Neural progenitor cell (in vitro differentiated cells): ENCODE measurements around the gene WDR81. TPM values are rescaled to one million over a fixed set of nuclear protein-coding genes. Genes with fewer than 3 reads are reported as not detected.

Experiments
- DNase-seq: peaks from one replicate; pipeline ENCODE4 v3.0.0-alpha.2; 2016; ENCODE audit warnings: low spot score
- H2AFZ ChIP-seq: fragments of 200-600 bp; sonication (generic); replicated peaks from 2 replicates; pipeline ENCODE4 v1.6.1; 2016; ENCODE audit warnings: antibody characterized with exemption
- H3F3A ChIP-seq: fragments of 200-600 bp; sonication (generic); 2 replicates; pipeline ENCODE4 v1.6.1; 2016; ENCODE audit warnings: antibody characterized with exemption, low read depth
- H3K27ac ChIP-seq: fragments of 200-600 bp; sonication (generic); 2 replicates; pipeline ENCODE4 v1.5.1; 2016; ENCODE audit warnings: mild to moderate bottlenecking
- H3K27me3 ChIP-seq: fragments of 200-600 bp; sonication (generic); 2 replicates; pipeline ENCODE4 v1.6.1; 2016; ENCODE audit warnings: mild to moderate bottlenecking, moderate library complexity
- H3K36me3 ChIP-seq: fragments of 200-600 bp; sonication (generic); 2 replicates; pipeline ENCODE4 v1.5.1; 2016
- H3K4me1 ChIP-seq: fragments of 200-600 bp; sonication (generic); 2 replicates; pipeline ENCODE4 v1.6.1; 2016; ENCODE audit warnings: mixed run types
- H3K4me2 ChIP-seq: fragments of 200-600 bp; sonication (generic); 2 replicates; pipeline ENCODE4 v1.6.1; 2016
- H3K4me3 ChIP-seq: fragments of 200-600 bp; sonication (generic); 2 replicates; pipeline ENCODE4 v1.5.1; 2016
- H3K79me2 ChIP-seq: fragments of 200-600 bp; sonication (generic); 2 replicates; pipeline ENCODE4 v1.6.1; 2016; ENCODE audit warnings: low read depth
- H3K9ac ChIP-seq: fragments of 200-600 bp; sonication (generic); 2 replicates; pipeline ENCODE4 v1.6.1; 2016
- H3K9me3 ChIP-seq: fragments of 200-600 bp; sonication (generic); 2 replicates; pipeline ENCODE4 v1.5.1; 2016; ENCODE audit warnings: low read depth
- H4K20me1 ChIP-seq: fragments of 200-600 bp; sonication (generic); 2 replicates; pipeline ENCODE4 v1.6.1; 2016; ENCODE audit warnings: low read depth
- H3K27ac Mint-ChIP-seq: 3 replicates; pipeline ENCODE4 v1.8.0; 2021; ENCODE audit warnings: mixed read lengths
- H3K27me3 Mint-ChIP-seq: 2 replicates; pipeline ENCODE4 v1.8.0; 2022; ENCODE audit warnings: low read depth, mild to moderate bottlenecking, inconsistent platforms, moderate library complexity, mixed read lengths; ENCODE audit not compliant: insufficient read depth
- H3K36me3 Mint-ChIP-seq: 3 replicates; pipeline ENCODE4 v1.8.0; 2021; ENCODE audit warnings: mixed read lengths
- H3K4me1 Mint-ChIP-seq: 3 replicates; pipeline ENCODE4 v1.8.0; 2021; ENCODE audit warnings: mixed read lengths
- H3K4me3 Mint-ChIP-seq: 3 replicates; pipeline ENCODE4 v1.8.0; 2021; ENCODE audit warnings: mild to moderate bottlenecking, moderate library complexity, mixed read lengths
- H3K9me3 Mint-ChIP-seq: 3 replicates; pipeline ENCODE4 v1.8.0; 2020; ENCODE audit warnings: mixed read lengths
- CTCF ChIP-seq: fragments of 200-600 bp; sonication (generic); IDR thresholded peaks from 2 replicates; pipeline ENCODE4 v1.5.1; 2017; ENCODE audit warnings: antibody characterized with exemption, mild to moderate bottlenecking
- EZH2 ChIP-seq: fragments of 200-600 bp; sonication (generic); IDR thresholded peaks from 2 replicates; pipeline ENCODE4 v1.6.1; 2017; ENCODE audit warnings: antibody characterized with exemption, mild to moderate bottlenecking, moderate library complexity
- EZH2phosphoT487 ChIP-seq: fragments of 200-600 bp; sonication (generic); IDR thresholded peaks from 2 replicates; pipeline ENCODE4 v1.6.1; 2017; ENCODE audit warnings: antibody characterized with exemption
- total RNA-seq: library from RNA; depleted of rRNA; stranded (reverse); fragments of >200 nt; gene quantifications from 2 replicates; pipeline ENCODE4 v1.2.3, GENCODE V29; 2015; ENCODE audit warnings: low replicate concordance

WDR81 gene
- total RNA-seq, 1 donor from 2014 or later = 1.9 TPM

- no peak for DNase-seq
- Mint-ChIP-seq H3K36me3 (peaks cover 2% of the 10 kb centered on the region), H3K4me1 (peaks cover 2% of the 10 kb centered on the region), H3K27me3 (peaks cover 4% of the 10 kb centered on the region), H3K27ac (no peak overlapping the region), H3K9me3 (peaks cover 14% of the 10 kb centered on the region), H3K4me3 (no peak overlapping the region)
- Histone ChIP-seq H3K27me3 (no peaks in the 10 kb centered on the region), H3K79me2 (no peaks in the 10 kb centered on the region), H3K4me2 (no peak overlapping the region), H3K9me3 (no peaks in the 10 kb centered on the region), H3K4me1 (no peaks in the 10 kb centered on the region), H4K20me1 (no peaks in the 10 kb centered on the region), H3K9ac (no peak overlapping the region), H3K4me3 (no peak overlapping the region), H3K27ac (no peak overlapping the region), H2AFZ (no peak overlapping the region), H3K36me3 (no peaks in the 10 kb centered on the region), H3F3A (peaks cover 6% of the 10 kb centered on the region)
- TF ChIP-seq CTCF (no peak), EZH2 (no peak), EZH2phosphoT487 (no peak)
Observed at GRCh38 chr17:1690544-1691221, 33.8 kb upstream of the WDR81 start.

GRCh38 chr17:1693339-1693738 lies 31.2 kb upstream of the WDR81 start:
- no peaks in the 10 kb centered on the region for H3K4me1 ChIP-seq

GRCh38 chr17:1695365-1695764 lies 29.1 kb upstream of the WDR81 start:
- peaks cover 10% of the 10 kb centered on the region for H3K9me3 Mint-ChIP-seq
- no peaks in the 10 kb centered on the region for H3K9me3 ChIP-seq
- H2AFZ ChIP-seq = no peak overlapping the region
- H3K9ac ChIP-seq = no peak overlapping the region
- H3K27me3 Mint-ChIP-seq = peaks cover 8% of the 10 kb centered on the region
- H3K79me2 ChIP-seq = no peaks in the 10 kb centered on the region
- H3K27ac Mint-ChIP-seq = no peak overlapping the region
- no peaks in the 10 kb centered on the region for H3K4me1 Mint-ChIP-seq
- peaks cover 2% of the 10 kb centered on the region for H3K36me3 Mint-ChIP-seq
- TF ChIP-seq CTCF (no peak), EZH2 (no peak), EZH2phosphoT487 (no peak)
- no peaks in the 10 kb centered on the region for H3K4me1 ChIP-seq
- H4K20me1 ChIP-seq = no peaks in the 10 kb centered on the region
- H3K27me3 ChIP-seq = no peaks in the 10 kb centered on the region
- H3K4me2 ChIP-seq = no peak overlapping the region
- H3K4me3 Mint-ChIP-seq = no peak overlapping the region
- no peak overlapping the region for H3K4me3 ChIP-seq
- no peak overlapping the region for H3K27ac ChIP-seq
- H3K36me3 ChIP-seq = no peaks in the 10 kb centered on the region
- no peaks in the 10 kb centered on the region for H3F3A ChIP-seq
- DNase-seq = no peak

More at GRCh38 chr17:1693339-1693738, 31.2 kb upstream of the WDR81 start:
- H3K27me3 ChIP-seq = no peaks in the 10 kb centered on the region
- H3K4me3 Mint-ChIP-seq = no peak overlapping the region
- H2AFZ ChIP-seq = no peak overlapping the region
- no peak overlapping the region for H3K27ac Mint-ChIP-seq
- DNase-seq = no peak
- H3K36me3 Mint-ChIP-seq = peaks cover 2% of the 10 kb centered on the region
- no peak overlapping the region for H3K9ac ChIP-seq
- H3K27me3 Mint-ChIP-seq = peaks cover 4% of the 10 kb centered on the region
- TF ChIP-seq EZH2 (no peak), EZH2phosphoT487 (no peak), CTCF (no peak)
- H3K9me3 ChIP-seq = no peaks in the 10 kb centered on the region
- no peak overlapping the region for H3K4me3 ChIP-seq
- H4K20me1 ChIP-seq = no peaks in the 10 kb centered on the region
- no peaks in the 10 kb centered on the region for H3F3A ChIP-seq
- H3K4me2 ChIP-seq = no peak overlapping the region
- no peak overlapping the region for H3K27ac ChIP-seq
- no peaks in the 10 kb centered on the region for H3K4me1 Mint-ChIP-seq
- H3K79me2 ChIP-seq = no peaks in the 10 kb centered on the region
- H3K36me3 ChIP-seq = no peaks in the 10 kb centered on the region
- H3K9me3 Mint-ChIP-seq = peaks cover 14% of the 10 kb centered on the region
